GM12875 (cell line): ENCODE data around the gene MLLT10.

Experiments
- H3K4me3 ChIP-seq: one replicate; pipeline ENCODE4 v1.5.1; 2011; ENCODE audit warnings: low read depth, low read length, control low read depth
- TF ChIP-seq, protein P1 (sequence below): IDR thresholded peaks from 2 replicates; pipeline ENCODE4 v1.5.1; 2011; ENCODE audit warnings: low read depth, mild to moderate bottlenecking, control low read depth, inconsistent platforms, low read length, moderate library complexity, borderline replicate concordance; ENCODE audit not compliant: insufficient read depth

MLLT10 gene

DNA sequence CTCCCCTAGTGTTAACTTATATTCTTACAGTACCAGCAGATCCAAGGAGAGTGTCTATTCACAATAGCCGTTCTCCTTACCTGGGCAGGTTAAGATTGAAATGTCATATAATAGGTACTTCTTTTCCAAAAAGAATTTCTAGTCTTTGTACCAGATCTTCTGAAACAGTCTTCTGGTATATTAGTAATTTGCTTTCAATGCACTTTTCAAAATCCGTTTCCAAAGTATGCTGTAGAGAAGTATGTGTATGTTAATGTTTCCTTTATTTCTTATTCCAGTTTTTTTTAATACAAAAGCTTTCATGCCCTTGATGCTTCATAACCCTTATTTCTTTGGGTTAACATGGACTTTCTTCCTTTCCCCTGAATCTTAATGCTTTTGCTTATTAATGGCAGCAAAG is 188.2 kb downstream of the MLLT10 start:
- TF ChIP-seq, protein P1, sequence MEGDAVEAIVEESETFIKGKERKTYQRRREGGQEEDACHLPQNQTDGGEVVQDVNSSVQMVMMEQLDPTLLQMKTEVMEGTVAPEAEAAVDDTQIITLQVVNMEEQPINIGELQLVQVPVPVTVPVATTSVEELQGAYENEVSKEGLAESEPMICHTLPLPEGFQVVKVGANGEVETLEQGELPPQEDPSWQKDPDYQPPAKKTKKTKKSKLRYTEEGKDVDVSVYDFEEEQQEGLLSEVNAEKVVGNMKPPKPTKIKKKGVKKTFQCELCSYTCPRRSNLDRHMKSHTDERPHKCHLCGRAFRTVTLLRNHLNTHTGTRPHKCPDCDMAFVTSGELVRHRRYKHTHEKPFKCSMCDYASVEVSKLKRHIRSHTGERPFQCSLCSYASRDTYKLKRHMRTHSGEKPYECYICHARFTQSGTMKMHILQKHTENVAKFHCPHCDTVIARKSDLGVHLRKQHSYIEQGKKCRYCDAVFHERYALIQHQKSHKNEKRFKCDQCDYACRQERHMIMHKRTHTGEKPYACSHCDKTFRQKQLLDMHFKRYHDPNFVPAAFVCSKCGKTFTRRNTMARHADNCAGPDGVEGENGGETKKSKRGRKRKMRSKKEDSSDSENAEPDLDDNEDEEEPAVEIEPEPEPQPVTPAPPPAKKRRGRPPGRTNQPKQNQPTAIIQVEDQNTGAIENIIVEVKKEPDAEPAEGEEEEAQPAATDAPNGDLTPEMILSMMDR = no peak

DNA sequence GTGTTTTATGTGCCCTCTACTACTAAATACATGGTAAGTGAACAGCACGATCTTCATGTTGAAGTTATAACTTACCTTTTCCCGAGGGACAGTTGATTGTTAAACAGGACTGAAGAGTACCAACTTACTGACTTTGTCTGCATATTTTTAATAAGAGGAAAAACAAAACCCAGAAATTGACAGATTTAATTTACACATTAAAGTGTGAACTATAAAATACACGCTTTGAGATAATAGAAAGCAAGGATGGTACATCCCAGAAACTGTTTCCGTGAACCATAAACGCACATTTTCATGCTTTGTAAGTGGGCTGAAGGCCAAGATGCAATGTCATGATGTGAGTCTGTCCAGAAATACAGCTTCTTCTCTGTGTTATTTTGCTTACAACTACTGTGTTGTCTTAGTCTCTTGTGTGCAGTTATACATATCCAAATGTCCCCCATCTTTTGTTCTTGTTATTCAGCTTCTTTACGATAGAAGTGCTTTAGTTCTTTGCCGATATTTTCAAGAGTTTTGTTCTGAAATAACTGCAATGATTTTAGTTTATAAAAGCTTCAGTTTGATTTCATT is 190.1 kb downstream of the MLLT10 start:
- TF ChIP-seq, protein P1 = no peak
- no peak overlapping the region for H3K4me3 ChIP-seq

More for the DNA sequence above, 188.2 kb downstream of the MLLT10 start:
- no peak overlapping the region for H3K4me3 ChIP-seq

DNA sequence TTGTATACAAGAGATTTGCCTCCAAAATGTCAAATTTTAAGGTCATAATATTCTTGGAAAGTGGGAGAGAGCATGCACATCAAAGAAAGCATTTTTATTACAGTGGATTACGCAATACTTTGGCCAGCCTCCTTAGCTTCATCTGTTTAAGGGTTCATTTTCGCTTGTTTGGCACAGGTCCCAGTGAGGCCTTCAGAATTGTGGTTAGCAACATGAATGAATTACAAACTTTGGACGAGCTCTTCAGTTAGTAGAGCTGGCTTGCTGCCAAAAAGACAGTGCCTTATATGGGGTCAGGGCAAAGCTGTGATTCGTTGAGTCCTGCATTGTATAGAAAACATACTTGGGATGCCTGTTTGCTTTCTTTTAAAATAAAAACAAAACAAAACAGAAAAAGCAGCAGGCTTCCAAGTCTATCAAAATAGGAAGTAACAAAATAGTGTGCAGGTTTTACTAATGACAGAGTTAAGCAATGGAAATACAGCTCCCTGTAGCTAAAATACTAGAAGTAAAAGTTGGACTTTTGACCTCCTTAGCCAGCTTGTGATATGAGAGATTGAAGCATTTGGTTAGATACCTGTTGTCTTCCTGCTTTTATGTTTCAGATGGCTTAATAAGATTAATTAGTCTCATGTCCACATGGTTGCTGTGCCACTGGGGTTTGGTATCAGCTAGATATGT is 190.8 kb downstream of the MLLT10 start:
- H3K4me3 ChIP-seq = no peak overlapping the region
- TF ChIP-seq, protein P1 = no peak

DNA sequence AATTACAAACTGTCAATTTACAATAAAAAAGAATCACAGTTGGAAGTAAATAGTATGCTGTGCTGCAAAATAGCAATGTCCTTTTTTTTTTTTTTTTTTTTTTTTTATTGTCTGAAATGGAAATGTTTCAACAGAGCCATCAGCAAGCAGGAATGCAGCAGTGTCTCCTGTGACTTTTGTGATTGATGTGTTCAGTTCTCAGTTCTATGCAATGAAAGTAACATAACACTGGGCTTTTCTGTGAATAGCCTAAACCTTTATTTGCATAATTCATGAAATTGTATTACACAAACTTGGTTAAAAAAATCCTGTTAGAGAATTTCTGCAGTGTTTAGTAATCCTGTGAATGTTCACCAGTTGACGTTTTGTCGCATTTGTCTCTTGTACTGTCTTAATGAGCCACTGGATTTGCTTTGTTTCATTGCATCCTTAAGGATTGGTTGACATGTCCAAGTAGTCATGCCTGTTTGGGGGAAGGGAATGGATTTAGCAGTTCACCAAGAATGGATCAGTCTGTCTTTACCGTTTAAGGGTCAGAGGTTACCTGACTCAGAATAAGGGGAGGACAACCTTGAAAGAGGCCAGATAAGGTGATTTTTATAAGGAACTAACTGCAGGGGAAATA is 192.7 kb downstream of the MLLT10 start:
- no peak overlapping the region for H3K4me3 ChIP-seq
- TF ChIP-seq, protein P1 = no peak

DNA sequence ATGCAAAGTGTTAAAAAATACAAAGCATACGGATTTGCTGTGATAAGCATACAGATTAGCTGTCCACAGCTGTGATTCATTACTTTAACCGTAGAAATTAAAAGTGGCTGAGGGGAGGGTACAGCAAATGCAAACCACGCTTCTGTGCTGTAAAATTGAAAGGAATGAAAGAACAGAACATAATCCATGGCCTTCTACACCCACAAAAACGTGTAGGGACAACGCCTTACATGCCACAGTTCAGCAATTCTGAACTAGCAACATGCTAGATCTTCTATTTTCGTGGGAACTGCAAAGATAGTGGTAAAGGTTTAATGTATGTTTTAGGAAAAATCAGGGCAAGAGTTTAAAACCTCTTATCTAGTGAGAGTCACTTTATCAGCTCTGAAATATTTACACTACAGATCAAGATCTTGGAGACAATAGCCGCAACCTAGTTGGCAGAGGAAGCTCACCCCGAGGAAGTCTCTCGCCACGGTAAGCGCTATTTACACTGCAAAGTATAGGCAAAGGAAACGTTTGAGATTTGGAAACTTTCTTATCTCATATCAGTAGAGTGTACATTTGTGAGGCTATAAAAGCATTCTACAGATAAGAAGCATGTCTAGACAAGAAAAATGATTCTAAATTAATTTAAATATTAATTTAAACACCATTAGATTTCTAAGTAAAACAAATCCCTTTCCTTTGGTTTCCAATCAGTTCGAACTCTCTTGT is 193.6 kb downstream of the MLLT10 start:
- H3K4me3 ChIP-seq = no peak overlapping the region
- TF ChIP-seq, protein P1 = no peak

DNA sequence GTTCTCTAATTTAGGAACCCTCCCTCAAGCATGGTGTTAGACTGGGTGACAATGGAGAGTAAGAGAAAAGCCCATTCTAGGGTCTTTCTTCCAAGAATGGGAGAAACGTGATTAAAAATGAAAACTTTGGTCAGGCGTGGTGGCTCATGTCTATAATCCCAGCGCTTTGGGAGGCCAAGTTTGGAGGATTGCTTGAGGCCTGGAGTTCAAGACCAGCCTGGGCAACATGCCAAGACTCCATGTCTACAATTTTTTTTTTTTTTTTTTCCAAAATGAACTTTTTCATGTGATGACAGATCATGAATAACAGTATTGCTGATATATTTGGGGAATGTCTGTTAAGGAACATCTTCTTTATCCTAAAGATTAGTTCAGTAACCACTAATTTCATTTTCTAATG is 194.6 kb downstream of the MLLT10 start:
- no peak overlapping the region for H3K4me3 ChIP-seq
- TF ChIP-seq, protein P1 = no peak
